IMR-90 (cell line): ENCODE measurements around the gene TIGD3. TPM values are rescaled to one million over a fixed set of nuclear protein-coding genes. Genes with fewer than 3 reads are reported as not detected.

ENCODE experiments used
- ATAC-seq: fragments of 200-7000 bp; cut with Tn5 transposase; 2 replicates; pipeline ENCODE4 v1.9.1; 2020; ENCODE audit warnings: low read depth, mild to moderate bottlenecking, moderate library complexity
- BruUV-seq: library from RNA; stranded (reverse); fragments of 400-500 nt; replicated peaks from 2 replicates; lab custom pipeline; 2021; lab: Mats Ljungman, UMichigan
- CTCF ChIA-PET: fragments of 300-600 bp; formaldehyde crosslinking; extraction: SDS; loops from one replicate; lab custom pipeline; 2021; ENCODE audit warnings: antibody characterized with exemption; lab: Yijun Ruan, JAX
- POLR2A ChIA-PET: fragments of 300-600 bp; sonication (Branson Sonifier 250); formaldehyde crosslinking; loops from one replicate; lab custom pipeline; 2022; ENCODE audit warnings: antibody characterized with exemption; ENCODE audit not compliant: unreplicated experiment; lab: Charles Lee
- DNase-seq: peaks from one replicate; pipeline ENCODE4 v3.0.0; 2013
- H2AFZ ChIP-seq: replicated peaks from 2 replicates; pipeline ENCODE3; 2013; ENCODE audit warnings: low read length, mild to moderate bottlenecking; ENCODE audit not compliant: poor library complexity
- H2AK5ac ChIP-seq: 2 replicates; pipeline ENCODE4 v1.6.1; 2013; ENCODE audit warnings: low read depth, low read length, inconsistent platforms
- H2AK9ac ChIP-seq: replicated peaks from 2 replicates; pipeline ENCODE3; 2013; ENCODE audit warnings: mild to moderate bottlenecking, low read depth, low read length, moderate library complexity; ENCODE audit not compliant: poor library complexity
- H2BK120ac ChIP-seq: 2 replicates; pipeline ENCODE4 v1.6.1; 2013; ENCODE audit warnings: low read depth, low read length, inconsistent platforms
- H2BK15ac ChIP-seq: 3 replicates; pipeline ENCODE4 v1.6.1; 2013; ENCODE audit warnings: low read depth, low read length, inconsistent platforms
- H2BK20ac ChIP-seq: 2 replicates; pipeline ENCODE4 v1.6.1; 2013; ENCODE audit warnings: low read depth, mild to moderate bottlenecking, inconsistent platforms, low read length, moderate library complexity
- H2BK5ac ChIP-seq: 2 replicates; pipeline ENCODE4 v1.6.1; 2013; ENCODE audit warnings: mild to moderate bottlenecking, low read depth, low read length, inconsistent platforms; ENCODE audit not compliant: poor library complexity, severe bottlenecking
- H3K14ac ChIP-seq: replicated peaks from 2 replicates; pipeline ENCODE4 v1.6.1; 2013; ENCODE audit warnings: low read depth, low read length, inconsistent platforms
- H3K18ac ChIP-seq: 2 replicates; pipeline ENCODE4 v1.6.1; 2013; ENCODE audit warnings: low read depth, low read length, control low read depth
- H3K23ac ChIP-seq: 2 replicates; pipeline ENCODE4 v1.6.1; 2013; ENCODE audit warnings: low read depth, low read length, inconsistent platforms
- H3K27ac ChIP-seq: 2 replicates; pipeline ENCODE4 v1.5.1; 2013; ENCODE audit warnings: mild to moderate bottlenecking, control low read depth, low read length; ENCODE audit not compliant: insufficient read depth
- H3K27me3 ChIP-seq: 2 replicates; pipeline ENCODE4 v1.6.1; 2013; ENCODE audit warnings: low read length; ENCODE audit not compliant: control insufficient read depth, insufficient read depth
- H3K36me3 ChIP-seq: 2 replicates; pipeline ENCODE4 v1.6.1; 2013; ENCODE audit warnings: low read length, mixed read lengths; ENCODE audit not compliant: control insufficient read depth, insufficient read depth
- H3K4ac ChIP-seq: 2 replicates; pipeline ENCODE4 v1.6.1; 2013; ENCODE audit warnings: low read depth, low read length, inconsistent platforms
- H3K4me1 ChIP-seq: 2 replicates; pipeline ENCODE4 v1.6.1; 2013; ENCODE audit warnings: low read length, mixed read lengths; ENCODE audit not compliant: control insufficient read depth, insufficient read depth
- H3K4me2 ChIP-seq: 2 replicates; pipeline ENCODE4 v1.6.1; 2013; ENCODE audit warnings: low read depth, mild to moderate bottlenecking, control low read depth, low read length, moderate library complexity
- H3K4me3 ChIP-seq: 2 replicates; pipeline ENCODE4 v1.5.1; 2013; ENCODE audit warnings: low read depth, mild to moderate bottlenecking, control low read depth, low read length, moderate library complexity; ENCODE audit not compliant: insufficient read depth
- H3K56ac ChIP-seq: 2 replicates; pipeline ENCODE4 v1.6.1; 2013; ENCODE audit warnings: low read length, inconsistent platforms; ENCODE audit not compliant: insufficient read depth; ENCODE audit errors: extremely low read depth
- H3K79me1 ChIP-seq, 2 experiments: 2 replicates each; pipeline ENCODE4 v1.6.1; 2013; ENCODE audit warnings: low read length in 2 of 2, inconsistent platforms in 1 of 2, low read depth in 1 of 2
- H3K9ac ChIP-seq: 2 replicates; pipeline ENCODE4 v1.6.1; 2013; ENCODE audit warnings: low read depth, low read length, control low read depth
- H3K9me1 ChIP-seq: 2 replicates; pipeline ENCODE4 v1.6.1; 2013; ENCODE audit warnings: low read length, inconsistent platforms; ENCODE audit not compliant: insufficient read depth
- H3K9me3 ChIP-seq: 2 replicates; pipeline ENCODE4 v1.6.1; 2013; ENCODE audit warnings: low read length; ENCODE audit not compliant: control insufficient read depth, insufficient read depth
- H4K20me1 ChIP-seq: 2 replicates; pipeline ENCODE4 v1.6.1; 2013; ENCODE audit warnings: low read length, inconsistent platforms; ENCODE audit not compliant: insufficient read depth
- H4K5ac ChIP-seq: 2 replicates; pipeline ENCODE4 v1.6.1; 2013; ENCODE audit warnings: mild to moderate bottlenecking, low read depth, low read length, control low read depth
- H4K8ac ChIP-seq, 2 experiments: 2 replicates each; pipeline ENCODE4 v1.6.1; 2013; ENCODE audit warnings: low read depth in 2 of 2, low read length in 2 of 2, control low read depth in 1 of 2, inconsistent platforms in 1 of 2
- H4K91ac ChIP-seq: 2 replicates; pipeline ENCODE4 v1.6.1; 2013; ENCODE audit warnings: low read depth, low read length, inconsistent platforms; ENCODE audit not compliant: insufficient read depth
- BHLHE40 ChIP-seq: fragments of 150-350 bp; IDR thresholded peaks from 2 replicates; pipeline ENCODE4 v1.6.1; 2016; ENCODE audit warnings: mild to moderate bottlenecking, low read depth, low read length
- CEBPB ChIP-seq: IDR thresholded peaks from 2 replicates; pipeline ENCODE4 v1.6.1; 2012; ENCODE audit warnings: low read depth, low read length, improper control_type of control experiment
- CHD1 ChIP-seq: IDR thresholded peaks from 2 replicates; pipeline ENCODE4 v1.6.1; 2012; ENCODE audit warnings: low read depth, low read length, improper control_type of control experiment
- FOS ChIP-seq: fragments of 150-350 bp; IDR thresholded peaks from 2 replicates; pipeline ENCODE4 v1.6.1; 2016; ENCODE audit warnings: low read depth, low read length
- MAFK ChIP-seq: IDR thresholded peaks from 2 replicates; pipeline ENCODE4 v1.6.1; 2012; ENCODE audit warnings: low read depth, low read length, improper control_type of control experiment
- MAZ ChIP-seq: IDR thresholded peaks from 2 replicates; pipeline ENCODE4 v1.6.1; 2012; ENCODE audit warnings: low read depth, mild to moderate bottlenecking, low read length, improper control_type of control experiment, moderate library complexity, borderline replicate concordance
- NFE2L2 ChIP-seq: fragments of 150-350 bp; IDR thresholded peaks from 2 replicates; pipeline ENCODE4 v1.6.1; 2016; ENCODE audit warnings: low read depth, mild to moderate bottlenecking, low read length
- POLR2A ChIP-seq: IDR thresholded peaks from 2 replicates; pipeline ENCODE4 v1.6.1; 2012; ENCODE audit warnings: mild to moderate bottlenecking, low read depth, low read length
- RAD21 ChIP-seq: IDR thresholded peaks from 2 replicates; pipeline ENCODE4 v1.6.1; 2012; ENCODE audit warnings: low read length, improper control_type of control experiment
- RCOR1 ChIP-seq: IDR thresholded peaks from 2 replicates; pipeline ENCODE4 v1.6.1; 2012; ENCODE audit warnings: mild to moderate bottlenecking, low read length, improper control_type of control experiment; ENCODE audit not compliant: insufficient replicate concordance
- RFX5 ChIP-seq: IDR thresholded peaks from 2 replicates; pipeline ENCODE4 v1.8.0; 2012; ENCODE audit warnings: low read depth, mild to moderate bottlenecking, low read length, moderate library complexity
- SMC3 ChIP-seq: fragments of 150-350 bp; IDR thresholded peaks from 2 replicates; pipeline ENCODE4 v1.6.1; 2016; ENCODE audit warnings: low read depth, mild to moderate bottlenecking, antibody characterized with exemption, low read length, moderate library complexity
- WGBS, 2 experiments: methylation state at CpG; one replicate each; pipeline versions ENCODE4 v1.1.5 to v1.1.7; 2013; ENCODE audit warnings: missing lambda C conversion rate in 2 of 2; ENCODE audit not compliant: insufficient read length in 1 of 2; ENCODE audit errors: extremely low coverage in 2 of 2; 5-methylcytosine and 5-hydroxymethylcytosine counted together
- dilution Hi-C: fragments of 300-500 bp; cut with HindIII; formaldehyde crosslinking; loops from one replicate; pipeline ENCODE4 v1.14.3; 2018; ENCODE audit warnings: low sequenced_read_pairs; ENCODE audit not compliant: unreplicated experiment
- in situ Hi-C: fragments of 300-500 bp; cut with MboI; formaldehyde crosslinking; loops from 3 replicates; pipeline ENCODE4 v1.14.3; 2019; ENCODE audit warnings: low sequenced_read_pairs, inconsistent platforms, mixed read lengths
- intact Hi-C: fragments of 100-400 bp; cut with micrococcal nuclease; formaldehyde crosslinking; loops from 2 replicates; pipeline ENCODE4 v1.10.0; 2022
- polyA plus RNA-seq, 3 experiments: library from polyadenylated mRNA; depleted of rRNA; stranded (reverse); fragments of >200 nt; gene quantifications; 2 replicates each; pipeline ENCODE4 v1.2.3, GENCODE V29; 2012; ENCODE audit warnings: low replicate concordance in 1 of 3
- total RNA-seq: library from RNA; depleted of rRNA; stranded (reverse); fragments of >200 nt; gene quantifications from 2 replicates; pipeline ENCODE4 v1.2.3, GENCODE V29; 2012
- TF ChIP-seq, protein P1 (sequence below): fragments of 150-350 bp; IDR thresholded peaks from 2 replicates; pipeline ENCODE4 v1.6.1; 2017; ENCODE audit warnings: mild to moderate bottlenecking, antibody characterized with exemption, low read length, low read depth
- TF ChIP-seq, protein P2 (sequence below): conservative IDR thresholded peaks from 2 replicates; pipeline ENCODE4 v1.5.1; 2012; ENCODE audit warnings: mild to moderate bottlenecking, low read depth, low read length, improper control_type of control experiment
- TF ChIP-seq, protein P3 (sequence below): fragments of 150-350 bp; IDR thresholded peaks from 2 replicates; pipeline ENCODE4 v1.6.1; 2016; ENCODE audit warnings: low read depth, mild to moderate bottlenecking, low read length, moderate library complexity, borderline replicate concordance

Gene TIGD3
- total and polyA plus RNA-seq, 2 of the 4 experiments (the other 2 are of a cell fraction): 0.12 TPM; not detected in 1

DNA sequence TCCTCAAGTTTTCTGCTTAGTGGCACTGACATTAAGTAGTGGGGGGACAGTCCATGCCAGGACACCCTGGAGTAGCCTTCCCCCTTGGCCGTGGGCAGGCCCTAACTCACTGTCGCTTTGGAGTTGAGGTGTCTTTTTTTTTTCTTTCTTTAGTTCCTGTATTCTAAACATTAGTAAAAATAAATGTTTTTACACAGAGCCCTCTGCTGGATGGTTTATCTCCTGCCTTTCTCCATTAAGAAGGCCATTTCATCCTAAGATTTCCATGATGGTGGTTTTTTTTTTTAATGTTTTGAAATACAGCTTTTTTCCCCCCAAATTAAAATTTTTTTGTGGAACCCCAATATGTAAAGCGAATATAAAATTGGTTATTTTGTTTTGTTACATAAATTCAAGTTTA, 1.8 kb upstream of the TIGD3 start:
- no peak overlapping the region for H3K27ac ChIP-seq
- no peaks in the 10 kb centered on the region for H3K9me3 ChIP-seq
- no peak overlapping the region for H4K91ac ChIP-seq
- 0 out of 4 replicates have a peak, but pooled peaks cover 0 to 4% of the 10 kb centered on the region in 2 experiments for H3K79me1 ChIP-seq
- H4K20me1 ChIP-seq: peaks cover 15% of the 10 kb centered on the region
- H2BK20ac ChIP-seq: no peak overlapping the region
- no peak overlapping the region for H3K4me3 ChIP-seq
- peaks cover 39% of the 10 kb centered on the region for H3K36me3 ChIP-seq
- no peak overlapping the region for H2BK120ac ChIP-seq
- H3K4ac ChIP-seq: no peak overlapping the region
- no peak overlapping the region for H4K8ac ChIP-seq
- peaks cover 19% of the 10 kb centered on the region for H3K27me3 ChIP-seq
- H2AFZ ChIP-seq: no peak overlapping the region
- ChIA-PET POLR2A (no interaction called here), CTCF (interaction anchor here (0.6 to 0.7 kb wide), 2 partner anchors 41 to 155 kb away, joined by 3 to 4 read pairs; no protein-coding TSS in a partner anchor)
- H3K9me1 ChIP-seq: peaks cover 9% of the 10 kb centered on the region; the same call in 1 of the 2 replicates
- H2BK15ac ChIP-seq: no peak overlapping the region
- no peak overlapping the region for H2BK5ac ChIP-seq
- no peak overlapping the region for H3K9ac ChIP-seq
- no CpG with 5 or more reads among the region's 3 CpGs for WGBS, 2 experiments
- peak; percentile 32 for DNase-seq
- in situ Hi-C loops (no loop called here), dilution Hi-C loops (no loop called here), intact Hi-C loops (loop anchor here (1.0 kb wide), 1 partner anchor 35 kb away; no protein-coding TSS in a partner anchor)
- peaks cover 8% of the 10 kb centered on the region for H3K4me1 ChIP-seq
- no peak overlapping the region for H3K4me2 ChIP-seq
- H2AK9ac ChIP-seq: no peak overlapping the region
- H4K5ac ChIP-seq: no peak overlapping the region
- no peak overlapping the region for H3K56ac ChIP-seq
- peak; percentile 46 for TF ChIP-seq SMC3
- TF ChIP-seq BHLHE40: no peak
- no peak for TF ChIP-seq POLR2A
- TF ChIP-seq MAFK: no peak
- no peak for TF ChIP-seq MAZ
- TF ChIP-seq RCOR1: no peak
- TF ChIP-seq NFE2L2: no peak
- no peak for TF ChIP-seq RFX5
- TF ChIP-seq, protein P1, sequence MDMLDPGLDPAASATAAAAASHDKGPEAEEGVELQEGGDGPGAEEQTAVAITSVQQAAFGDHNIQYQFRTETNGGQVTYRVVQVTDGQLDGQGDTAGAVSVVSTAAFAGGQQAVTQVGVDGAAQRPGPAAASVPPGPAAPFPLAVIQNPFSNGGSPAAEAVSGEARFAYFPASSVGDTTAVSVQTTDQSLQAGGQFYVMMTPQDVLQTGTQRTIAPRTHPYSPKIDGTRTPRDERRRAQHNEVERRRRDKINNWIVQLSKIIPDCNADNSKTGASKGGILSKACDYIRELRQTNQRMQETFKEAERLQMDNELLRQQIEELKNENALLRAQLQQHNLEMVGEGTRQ: no peak
- no peak for TF ChIP-seq CEBPB
- TF ChIP-seq RAD21: peak; percentile 26
- TF ChIP-seq, protein P2, sequence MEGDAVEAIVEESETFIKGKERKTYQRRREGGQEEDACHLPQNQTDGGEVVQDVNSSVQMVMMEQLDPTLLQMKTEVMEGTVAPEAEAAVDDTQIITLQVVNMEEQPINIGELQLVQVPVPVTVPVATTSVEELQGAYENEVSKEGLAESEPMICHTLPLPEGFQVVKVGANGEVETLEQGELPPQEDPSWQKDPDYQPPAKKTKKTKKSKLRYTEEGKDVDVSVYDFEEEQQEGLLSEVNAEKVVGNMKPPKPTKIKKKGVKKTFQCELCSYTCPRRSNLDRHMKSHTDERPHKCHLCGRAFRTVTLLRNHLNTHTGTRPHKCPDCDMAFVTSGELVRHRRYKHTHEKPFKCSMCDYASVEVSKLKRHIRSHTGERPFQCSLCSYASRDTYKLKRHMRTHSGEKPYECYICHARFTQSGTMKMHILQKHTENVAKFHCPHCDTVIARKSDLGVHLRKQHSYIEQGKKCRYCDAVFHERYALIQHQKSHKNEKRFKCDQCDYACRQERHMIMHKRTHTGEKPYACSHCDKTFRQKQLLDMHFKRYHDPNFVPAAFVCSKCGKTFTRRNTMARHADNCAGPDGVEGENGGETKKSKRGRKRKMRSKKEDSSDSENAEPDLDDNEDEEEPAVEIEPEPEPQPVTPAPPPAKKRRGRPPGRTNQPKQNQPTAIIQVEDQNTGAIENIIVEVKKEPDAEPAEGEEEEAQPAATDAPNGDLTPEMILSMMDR: peak; percentile 48
- TF ChIP-seq, protein P3, sequence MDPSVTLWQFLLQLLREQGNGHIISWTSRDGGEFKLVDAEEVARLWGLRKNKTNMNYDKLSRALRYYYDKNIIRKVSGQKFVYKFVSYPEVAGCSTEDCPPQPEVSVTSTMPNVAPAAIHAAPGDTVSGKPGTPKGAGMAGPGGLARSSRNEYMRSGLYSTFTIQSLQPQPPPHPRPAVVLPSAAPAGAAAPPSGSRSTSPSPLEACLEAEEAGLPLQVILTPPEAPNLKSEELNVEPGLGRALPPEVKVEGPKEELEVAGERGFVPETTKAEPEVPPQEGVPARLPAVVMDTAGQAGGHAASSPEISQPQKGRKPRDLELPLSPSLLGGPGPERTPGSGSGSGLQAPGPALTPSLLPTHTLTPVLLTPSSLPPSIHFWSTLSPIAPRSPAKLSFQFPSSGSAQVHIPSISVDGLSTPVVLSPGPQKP: no peak
- no peak for TF ChIP-seq FOS
- no peak for TF ChIP-seq CHD1
- no peak for ATAC-seq
- H3K14ac ChIP-seq: no peak overlapping the region
- H2AK5ac ChIP-seq: 0 out of 2 replicates have a peak overlapping the region, but pooled peaks have one; percentile 37
- no TSS peak for BruUV-seq
- H3K23ac ChIP-seq: 0 out of 2 replicates have a peak overlapping the region, but pooled peaks have one; percentile 7
- no peak overlapping the region for H3K18ac ChIP-seq
